ENCODE measurements around the gene PNMA6A. TPM values are rescaled to one million over a fixed set of nuclear protein-coding genes. Genes with fewer than 3 reads are reported as not detected.
"Not testable (repeated sequence)": the region's sequence is repeated elsewhere in the genome, so short reads cannot be mapped to it uniquely, and the experiment has no call there.

The PNMA6A gene
- total and polyA plus RNA-seq, 9 donors, result 0.80 to 12.0 (median 6.3) TPM

- no peaks in the 10 kb centered on the region for H3K4me1 ChIP-seq (ENCODE audit: insufficient read depth)
- H3K36me3 ChIP-seq, result no peaks in the 10 kb centered on the region
- H3K27me3 ChIP-seq, result no peaks in the 10 kb centered on the region
- no peak for DNase-seq
- intact Hi-C loops (cut with DNase I), result no loop called here
- H3K9me3 ChIP-seq, result no peaks in the 10 kb centered on the region
- WGBS, 3 donors, result 82 to 85% (median 83%) methylated on average over 11 of the region's 11 CpGs
- H3K27ac ChIP-seq, result no peak overlapping the region
- TF ChIP-seq CTCF (IDR thresholded peaks at IDR 0.05) (no peak), POLR2A (IDR thresholded peaks at IDR 0.05) (no peak), EP300 (IDR thresholded peaks at IDR 0.05) (no peak)
- no peak overlapping the region for H3K4me3 ChIP-seq
Observed at GRCh38 chrX:153074935-153075334, 2.7 kb downstream of the PNMA6A start.

- H3K4me1 ChIP-seq (ENCODE audit: insufficient read depth), result no peaks in the 10 kb centered on the region
- TF ChIP-seq POLR2A (IDR thresholded peaks at IDR 0.05), result no peak
- no peak for TF ChIP-seq CTCF (IDR thresholded peaks at IDR 0.05)
- TF ChIP-seq EP300 (IDR thresholded peaks at IDR 0.05), result no peak
- H3K4me3 ChIP-seq, result no peak overlapping the region
- DNase-seq, result no peak
- 83 to 90% (median 89%) methylated on average over 4 to 11 of the region's 14 CpGs for WGBS, 3 donors
- H3K27ac ChIP-seq, result no peak overlapping the region
- intact Hi-C loops (cut with DNase I), result no loop called here
- H3K27me3 ChIP-seq, result no peaks in the 10 kb centered on the region
- no peaks in the 10 kb centered on the region for H3K9me3 ChIP-seq
- no peaks in the 10 kb centered on the region for H3K36me3 ChIP-seq
Observed at GRCh38 chrX:153075366-153075765, 3.1 kb downstream of the PNMA6A start.

- H3K27ac ChIP-seq; H3K27me3 ChIP-seq; H3K4me1 ChIP-seq (ENCODE audit: insufficient read depth); H3K9me3 ChIP-seq; intact Hi-C loops (cut with DNase I); H3K4me3 ChIP-seq; DNase-seq; H3K36me3 ChIP-seq: not testable (repeated sequence)
- no CpG with 5 or more reads among the region's 76 CpGs for WGBS, 3 donors
Observed at GRCh38 chrX:153077437-153078135, 5.3 kb downstream of the PNMA6A start.

GRCh38 chrX:153083238-153083923 is 11.1 kb downstream of the PNMA6A start:
- whole genome bisulfite sequencing, 3 donors, result 68 to 80% (median 71%) methylated on average over 3 to 13 of the region's 23 CpGs
- H3K27ac ChIP-seq; intact Hi-C loops (cut with DNase I); DNase-seq; H3K36me3 ChIP-seq; H3K4me1 ChIP-seq (ENCODE audit: insufficient read depth); H3K4me3 ChIP-seq; H3K27me3 ChIP-seq; H3K9me3 ChIP-seq: not testable (repeated sequence)

GRCh38 chrX:153102418-153102817 is 30.2 kb downstream of the PNMA6A start:
- Histone ChIP-seq H3K36me3 (no peaks in the 10 kb centered on the region), H3K4me1 (ENCODE audit: insufficient read depth) (no peaks in the 10 kb centered on the region), H3K9me3 (no peaks in the 10 kb centered on the region), H3K27ac (no peak overlapping the region), H3K27me3 (no peaks in the 10 kb centered on the region), H3K4me3 (no peak overlapping the region)
- no peak for DNase-seq
- 76 to 80% (median 76%) methylated on average over 3 of the region's 3 CpGs for WGBS, 3 donors
- intact Hi-C loops (cut with DNase I), result no loop called here
- TF ChIP-seq POLR2A (IDR thresholded peaks at IDR 0.05), result no peak
- no peak for TF ChIP-seq EP300 (IDR thresholded peaks at IDR 0.05)
- TF ChIP-seq CTCF (IDR thresholded peaks at IDR 0.05), result no peak

- H3K4me3 ChIP-seq; H3K9me3 ChIP-seq; H3K27me3 ChIP-seq; H3K27ac ChIP-seq; H3K36me3 ChIP-seq; intact Hi-C loops (cut with DNase I); H3K4me1 ChIP-seq (ENCODE audit: insufficient read depth); DNase-seq: not testable (repeated sequence)
- WGBS, 3 donors, result 58 to 63% (median 61%) methylated on average over 1 of the region's 1 CpG
Observed at GRCh38 chrX:153104959-153105358, 32.7 kb downstream of the PNMA6A start.

GRCh38 chrX:153106092-153106801 is 34.0 kb downstream of the PNMA6A start:
- H3K27me3 ChIP-seq; H3K9me3 ChIP-seq; H3K4me1 ChIP-seq (ENCODE audit: insufficient read depth); intact Hi-C loops (cut with DNase I); H3K4me3 ChIP-seq; H3K36me3 ChIP-seq; H3K27ac ChIP-seq; DNase-seq: not testable (repeated sequence)
- 43 to 74% (median 59%) methylated on average over 2 to 4 of the region's 12 CpGs for WGBS, 3 donors

- H3K27me3 ChIP-seq; H3K9me3 ChIP-seq; H3K4me3 ChIP-seq; H3K4me1 ChIP-seq (ENCODE audit: insufficient read depth); H3K36me3 ChIP-seq; DNase-seq; intact Hi-C loops (cut with DNase I); H3K27ac ChIP-seq: not testable (repeated sequence)
- no CpG with 5 or more reads among the region's 2 CpGs for WGBS, 3 donors
Observed at GRCh38 chrX:153110735-153111134, 38.5 kb downstream of the PNMA6A start.
